ENCODE results near the gene SLC2A9. TPM values are rescaled to one million over a fixed set of nuclear protein-coding genes. Genes with fewer than 3 reads are reported as not detected.

The SLC2A9 gene
- total RNA-seq, 1 experiment from 2014 or later: 33.3 TPM

GRCh38 chr4:10041036-10041435 lies 19.7 kb upstream of the SLC2A9 start:
- no peaks in the 10 kb centered on the region for H3K4me1 Mint-ChIP-seq (ENCODE audit: insufficient read depth, unreplicated experiment)
- no peak overlapping the region for H3K4me3 Mint-ChIP-seq (ENCODE audit: unreplicated experiment)
- ChIA-PET CTCF (interaction anchor here (0.6 to 2.0 kb wide), 6 partner anchors 22 to 288 kb away, joined by 3 to 6 read pairs (median 4); no protein-coding TSS in a partner anchor), POLR2A (no interaction called here)
- H3K27ac Mint-ChIP-seq (ENCODE audit: low read depth, unreplicated experiment): no peak overlapping the region
- no peaks in the 10 kb centered on the region for H3K36me3 Mint-ChIP-seq (ENCODE audit: insufficient read depth, unreplicated experiment)
- no peak for TF ChIP-seq CTCF (IDR thresholded peaks at IDR 0.05; ENCODE audit: unreplicated experiment)
- no peaks in the 10 kb centered on the region for H3K9me3 Mint-ChIP-seq (ENCODE audit: unreplicated experiment)
- DNase-seq (ENCODE audit: unreplicated experiment): no peak
- no TSS peak for BruUV-seq (replicated peaks)
- no peaks in the 10 kb centered on the region for H3K27me3 Mint-ChIP-seq (ENCODE audit: insufficient read depth, unreplicated experiment)
- intact Hi-C loops (cut with micrococcal nuclease): no loop called here

GRCh38 chr4:10040049-10040892 lies 19.0 kb upstream of the SLC2A9 start:
- Mint-ChIP-seq H3K27me3 (ENCODE audit: insufficient read depth, unreplicated experiment) (no peaks in the 10 kb centered on the region), H3K9me3 (ENCODE audit: unreplicated experiment) (no peaks in the 10 kb centered on the region), H3K4me3 (ENCODE audit: unreplicated experiment) (no peak overlapping the region), H3K36me3 (ENCODE audit: insufficient read depth, unreplicated experiment) (no peaks in the 10 kb centered on the region), H3K27ac (ENCODE audit: low read depth, unreplicated experiment) (no peak overlapping the region), H3K4me1 (ENCODE audit: insufficient read depth, unreplicated experiment) (no peaks in the 10 kb centered on the region)
- ChIA-PET POLR2A (no interaction called here), CTCF (interaction anchor here (0.6 to 2.0 kb wide), 8 partner anchors 21 to 287 kb away, joined by 3 to 6 read pairs (median 3); no protein-coding TSS in a partner anchor)
- no TSS peak for BruUV-seq (replicated peaks)
- intact Hi-C loops (cut with micrococcal nuclease): no loop called here
- DNase-seq (ENCODE audit: unreplicated experiment): no peak
- TF ChIP-seq CTCF (IDR thresholded peaks at IDR 0.05; ENCODE audit: unreplicated experiment): no peak

GRCh38 chr4:10036807-10037342 lies 15.6 kb upstream of the SLC2A9 start:
- peaks cover 21% of the 10 kb centered on the region for H3K4me1 Mint-ChIP-seq (ENCODE audit: insufficient read depth, unreplicated experiment)
- CTCF ChIA-PET: interaction anchor here (1.2 kb wide), 1 partner anchor 14 kb away, joined by 3 read pairs; no protein-coding TSS in a partner anchor

More at GRCh38 chr4:10036807-10037342, 15.6 kb upstream of the SLC2A9 start:
- Mint-ChIP-seq H3K27ac (ENCODE audit: low read depth, unreplicated experiment) (no peak overlapping the region), H3K4me3 (ENCODE audit: unreplicated experiment) (no peak overlapping the region), H3K27me3 (ENCODE audit: insufficient read depth, unreplicated experiment) (no peaks in the 10 kb centered on the region), H3K9me3 (ENCODE audit: unreplicated experiment) (no peaks in the 10 kb centered on the region), H3K36me3 (ENCODE audit: insufficient read depth, unreplicated experiment) (no peaks in the 10 kb centered on the region)
- BruUV-seq (replicated peaks): no TSS peak
- no peak for DNase-seq (ENCODE audit: unreplicated experiment)
- no peak for TF ChIP-seq CTCF (IDR thresholded peaks at IDR 0.05; ENCODE audit: unreplicated experiment)
- POLR2A ChIA-PET: no interaction called here
- intact Hi-C loops (cut with micrococcal nuclease): no loop called here

Data from MCF 10A (cell line).